ENCODE data around the gene P4HB.

Gene P4HB

GRCh38 chr17:81808778-81809555, 51.4 kb downstream of the P4HB start:
- DNase-seq = no peak

- no peak for DNase-seq
These were observed 52.5 kb downstream of the P4HB start for GRCh38 chr17:81807839-81808238.

GRCh38 chr17:81807210-81807719, 53.1 kb downstream of the P4HB start:
- DNase-seq = no peak

- no peak for DNase-seq
These were observed 53.7 kb downstream of the P4HB start for GRCh38 chr17:81806461-81807209.

GRCh38 chr17:81805707-81806460, 54.5 kb downstream of the P4HB start:
- no peak for DNase-seq

- DNase-seq = no peak
These were observed 55.6 kb downstream of the P4HB start for GRCh38 chr17:81804559-81805399.

GRCh38 chr17:81803728-81804558, 56.4 kb downstream of the P4HB start, which contains the start of gene GCGR:
Gene GCGR, plus strand, starts transcription at chr17:81804150. Its CDS starts 4,869 bp downstream, at chr17:81809019.
- no peak for DNase-seq

- no peak for DNase-seq
These were observed 57.3 kb downstream of the P4HB start for GRCh38 chr17:81802856-81803643.

GRCh38 chr17:81802048-81802758, 58.1 kb downstream of the P4HB start:
- DNase-seq = no peak

- DNase-seq = no peak
These were observed 59.0 kb downstream of the P4HB start for GRCh38 chr17:81801327-81801726.

GRCh38 chr17:81794509-81794908, 65.8 kb downstream of the P4HB start:
- DNase-seq = no peak

GRCh38 chr17:81794074-81794476, 66.3 kb downstream of the P4HB start:
- no peak for DNase-seq
